Jurkat, Clone E6-1 (cell line): ENCODE measurements around the gene PRR5L. TPM values are rescaled to one million over a fixed set of nuclear protein-coding genes. Genes with fewer than 3 reads are reported as not detected.

Experiments
- DNase-seq: peaks from one replicate; pipeline ENCODE4 v3.0.0-alpha.2; 2011; ENCODE audit warnings: low read depth, low spot score
- H3K4me3 ChIP-seq: 2 replicates; pipeline ENCODE4 v1.5.1; 2011; ENCODE audit warnings: mild to moderate bottlenecking, low read length, control low read depth, moderate library complexity
- polyA plus RNA-seq: library from polyadenylated mRNA; unstranded; fragments of >200 nt; gene quantifications from one replicate; pipeline ENCODE4 v1.2.1, GENCODE V29; 2012; ENCODE audit warnings: missing spikeins; ENCODE audit not compliant: insufficient read length, insufficient read depth

Gene PRR5L, protein sequence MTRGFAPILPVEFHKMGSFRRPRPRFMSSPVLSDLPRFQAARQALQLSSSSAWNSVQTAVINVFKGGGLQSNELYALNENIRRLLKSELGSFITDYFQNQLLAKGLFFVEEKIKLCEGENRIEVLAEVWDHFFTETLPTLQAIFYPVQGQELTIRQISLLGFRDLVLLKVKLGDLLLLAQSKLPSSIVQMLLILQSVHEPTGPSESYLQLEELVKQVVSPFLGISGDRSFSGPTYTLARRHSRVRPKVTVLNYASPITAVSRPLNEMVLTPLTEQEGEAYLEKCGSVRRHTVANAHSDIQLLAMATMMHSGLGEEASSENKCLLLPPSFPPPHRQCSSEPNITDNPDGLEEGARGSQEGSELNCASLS
- not detected for polyA plus RNA-seq

- no peak within 1 kb of the TSS for H3K4me3 ChIP-seq
- no peak for DNase-seq
These were observed at the start of gene PRR5L for GRCh38 chr11:36295926-36296325. PRR5L (plus strand) TSS chr11:36296288; CDS start chr11:36401122, 104,834 bp downstream.

DNA sequence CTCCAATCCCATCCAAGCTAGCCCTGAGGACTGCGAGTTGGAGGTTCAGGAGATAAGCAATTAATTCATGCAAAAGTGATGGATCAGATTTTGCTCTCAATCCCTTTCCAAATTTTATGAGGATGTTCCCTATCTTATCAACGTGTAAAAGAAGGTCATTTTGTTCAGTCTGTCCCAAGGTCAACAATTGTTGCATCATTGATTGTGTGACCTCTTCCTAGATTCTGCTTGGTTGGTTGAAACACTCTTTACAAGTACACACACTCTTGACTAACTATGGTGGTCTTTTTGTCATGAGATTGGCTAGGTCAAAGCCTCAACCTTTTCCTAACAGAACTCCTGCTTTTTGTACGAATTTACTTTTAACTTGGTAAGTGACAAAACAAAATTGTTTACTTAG is 48.6 kb upstream of the PRR5L start:
- no peak for DNase-seq
- H3K4me3 ChIP-seq: no peak overlapping the region

GRCh38 chr11:36248436-36248835 is 47.7 kb upstream of the PRR5L start:
- no peak for DNase-seq
- no peak overlapping the region for H3K4me3 ChIP-seq

- no peak overlapping the region for H3K4me3 ChIP-seq
- no peak for DNase-seq
These were observed 46.8 kb upstream of the PRR5L start for GRCh38 chr11:36249246-36249645.

- no peak overlapping the region for H3K4me3 ChIP-seq
- DNase-seq: no peak
These were observed 44.3 kb upstream of the PRR5L start for GRCh38 chr11:36251823-36252222.

DNA sequence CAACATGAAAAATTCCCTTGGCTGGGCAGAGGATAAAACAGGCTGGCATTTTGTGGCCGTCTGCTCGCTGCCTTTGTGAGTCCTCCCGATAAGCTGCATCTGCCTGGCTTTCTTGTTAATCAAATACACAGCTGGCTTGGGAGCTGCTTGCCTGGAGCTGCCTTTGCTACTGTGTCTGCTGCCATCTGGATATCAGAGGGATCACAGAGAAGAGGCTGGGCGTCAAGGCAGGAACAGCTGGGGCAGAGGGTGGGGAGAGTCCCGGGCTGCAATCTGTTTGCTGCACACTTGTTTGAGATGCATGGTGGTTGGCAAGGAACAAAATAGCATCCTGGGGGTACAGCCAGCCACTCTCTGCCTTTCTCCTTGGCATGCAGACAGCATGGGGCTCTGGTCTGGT is 42.9 kb upstream of the PRR5L start:
- H3K4me3 ChIP-seq: no peak overlapping the region
- DNase-seq: no peak

GRCh38 chr11:36254713-36255112 is 41.4 kb upstream of the PRR5L start:
- no peak overlapping the region for H3K4me3 ChIP-seq
- DNase-seq: no peak

- DNase-seq: no peak
- H3K4me3 ChIP-seq: no peak overlapping the region
These were observed 38.7 kb upstream of the PRR5L start for GRCh38 chr11:36257351-36257750.

GRCh38 chr11:36258730-36259360 is 37.2 kb upstream of the PRR5L start:
- H3K4me3 ChIP-seq: no peak overlapping the region
- peak; percentile 14 for DNase-seq

GRCh38 chr11:36261094-36261493 is 35.0 kb upstream of the PRR5L start:
- no peak for DNase-seq
- no peak overlapping the region for H3K4me3 ChIP-seq

DNA sequence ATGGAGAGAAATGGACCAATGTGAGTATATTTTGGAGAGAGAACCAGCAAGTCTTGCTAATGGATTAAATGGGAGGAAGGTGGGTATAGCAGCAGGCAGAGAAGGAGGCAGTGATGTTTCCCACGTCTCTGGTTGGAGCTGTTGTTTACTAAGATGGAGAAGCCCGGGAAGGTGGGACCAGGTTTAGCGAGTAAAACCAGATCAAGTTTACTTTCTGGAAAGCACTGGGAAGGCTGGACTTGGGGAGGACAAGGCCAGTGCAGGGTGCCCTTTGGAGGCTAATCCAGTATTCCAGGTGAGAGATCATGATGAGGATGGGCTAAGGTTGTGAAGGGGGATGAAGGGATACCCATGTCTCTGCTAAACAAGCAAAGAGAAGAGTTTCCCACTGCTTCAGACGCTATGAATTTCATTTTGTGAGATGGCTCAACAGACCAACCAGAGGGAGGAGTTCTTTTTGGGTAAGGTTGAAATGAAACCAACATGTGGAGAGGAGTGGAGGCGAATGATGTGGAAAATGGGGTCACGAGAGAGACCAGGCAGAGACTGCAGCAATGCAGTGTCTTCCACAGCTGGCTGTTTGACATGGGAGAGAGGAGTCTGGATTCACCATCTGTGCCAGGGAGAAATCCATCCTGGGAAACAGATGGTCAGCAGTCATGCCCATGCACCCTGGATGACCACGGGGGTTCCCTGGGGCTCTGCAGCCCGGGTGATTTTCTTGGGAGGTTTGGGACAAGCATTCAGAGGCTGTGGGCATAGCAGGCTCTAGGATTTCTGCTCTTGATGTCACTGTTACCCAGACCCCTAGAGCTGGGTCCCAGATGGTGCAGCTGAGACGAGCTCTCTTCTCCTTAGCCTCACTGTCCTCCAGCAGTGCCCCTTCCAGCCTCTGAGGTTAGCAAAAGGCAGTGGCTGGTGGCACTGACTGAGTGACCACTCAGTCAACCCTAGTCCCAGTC is 31.8 kb upstream of the PRR5L start:
- DNase-seq: no peak
- H3K4me3 ChIP-seq: no peak overlapping the region

GRCh38 chr11:36264973-36265344 is 31.1 kb upstream of the PRR5L start:
- no peak overlapping the region for H3K4me3 ChIP-seq
- DNase-seq: no peak

DNA sequence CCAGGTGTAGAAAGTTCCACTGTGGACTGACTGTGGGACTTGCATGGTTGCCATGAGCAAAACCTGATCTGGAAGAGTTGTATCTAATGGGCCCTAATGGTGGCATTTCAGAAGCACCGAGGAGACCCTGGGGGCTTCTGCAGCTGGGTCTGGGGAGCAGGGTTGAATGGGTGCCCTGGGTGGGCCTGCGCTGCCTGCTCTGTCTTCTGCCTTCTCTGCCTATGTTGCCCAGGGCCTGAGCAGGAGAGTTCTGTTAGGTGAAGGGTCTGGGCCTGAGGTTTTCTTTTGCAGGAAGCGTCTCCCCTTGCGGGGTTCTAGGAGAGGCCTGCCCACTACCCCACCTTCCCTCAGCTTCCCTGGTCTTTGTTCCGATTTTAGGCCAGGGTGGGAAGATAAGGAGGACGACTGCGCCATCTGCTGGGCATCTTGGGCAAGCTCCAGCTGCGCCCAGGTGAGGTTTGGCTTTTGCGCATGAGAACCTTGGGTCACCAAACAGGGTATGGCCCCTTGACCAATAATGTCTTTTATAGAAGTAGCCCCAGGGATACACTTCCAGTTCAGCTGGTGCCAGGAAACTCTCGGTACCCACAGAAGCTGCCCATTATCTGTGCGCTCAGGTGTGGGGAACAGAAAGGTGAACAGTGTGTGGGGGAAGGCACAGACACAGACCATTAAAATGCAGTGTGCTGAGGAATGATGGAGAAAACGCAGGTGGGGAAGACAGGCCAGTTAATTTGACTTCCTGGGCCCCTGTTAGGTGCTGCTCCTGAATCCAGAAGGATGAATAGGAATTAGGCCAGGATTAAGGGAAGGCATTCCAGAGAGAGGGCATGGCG is 30.1 kb upstream of the PRR5L start:
- DNase-seq: peak; percentile 26

GRCh38 chr11:36266767-36267166 is 29.3 kb upstream of the PRR5L start:
- no peak overlapping the region for H3K4me3 ChIP-seq
- no peak for DNase-seq

More for the DNA sequence above, 30.1 kb upstream of the PRR5L start:
- no peak overlapping the region for H3K4me3 ChIP-seq

DNA sequence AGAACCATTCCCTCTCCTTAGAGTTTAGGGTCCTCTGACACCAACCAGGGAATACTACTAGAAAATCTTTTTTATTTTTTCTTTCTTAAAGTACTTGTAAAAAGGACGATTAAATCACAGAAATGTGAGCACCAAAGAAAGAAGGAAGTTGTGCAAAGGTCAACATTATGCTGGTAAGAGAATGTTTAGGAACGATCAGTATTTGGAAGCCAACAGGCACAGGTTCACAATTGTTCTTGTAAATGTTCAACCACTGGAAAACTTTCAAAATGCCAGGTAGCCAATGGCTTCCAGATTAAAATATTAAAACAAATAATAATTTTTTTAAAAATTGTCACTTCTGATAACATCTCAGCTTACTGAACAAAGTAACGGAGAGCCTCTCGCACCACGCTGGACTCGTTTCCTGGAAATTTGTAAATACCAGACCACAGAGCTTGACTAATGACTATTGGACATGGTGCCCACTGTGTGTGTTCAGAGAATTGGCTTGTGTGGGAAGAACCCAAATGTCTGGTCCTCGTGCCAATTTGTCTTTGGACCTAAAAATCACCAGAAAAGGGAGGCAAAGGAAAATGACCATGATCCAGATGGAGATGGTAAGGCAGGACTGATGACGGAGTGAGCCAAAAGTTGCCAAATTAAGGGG is 27.6 kb upstream of the PRR5L start:
- H3K4me3 ChIP-seq: no peak overlapping the region
- DNase-seq: no peak

- no peak for DNase-seq
- no peak overlapping the region for H3K4me3 ChIP-seq
These were observed 25.4 kb upstream of the PRR5L start for GRCh38 chr11:36270701-36271100.

DNA sequence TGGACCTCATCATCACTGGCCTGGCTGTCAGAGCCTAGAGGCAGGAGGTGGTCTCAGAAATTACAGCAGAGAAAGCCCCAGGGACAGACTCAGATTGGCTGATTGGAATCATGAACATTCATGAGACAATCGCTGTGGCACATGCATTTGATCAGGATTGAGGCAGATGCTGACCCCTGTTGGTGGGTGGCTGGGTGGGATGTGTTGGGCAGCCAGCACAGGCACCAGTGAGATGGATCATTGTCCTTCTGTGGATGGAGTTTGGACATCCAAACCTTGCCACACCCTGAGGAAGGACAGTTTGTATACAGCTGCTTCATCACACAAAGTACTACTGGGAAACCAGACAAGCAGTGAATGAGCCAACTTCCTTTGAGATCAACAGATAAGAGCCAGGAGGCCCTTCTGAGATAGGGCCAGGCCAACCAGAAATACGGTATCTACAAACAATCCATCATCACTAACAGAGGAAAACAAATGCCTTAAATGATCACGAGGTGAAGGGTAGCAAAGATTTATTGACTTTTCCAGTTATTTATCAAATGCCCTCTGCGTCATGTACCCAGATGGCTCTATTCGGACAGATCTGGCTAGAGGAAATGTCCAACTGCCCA is 24.2 kb upstream of the PRR5L start:
- H3K4me3 ChIP-seq: no peak overlapping the region
- DNase-seq: no peak

DNA sequence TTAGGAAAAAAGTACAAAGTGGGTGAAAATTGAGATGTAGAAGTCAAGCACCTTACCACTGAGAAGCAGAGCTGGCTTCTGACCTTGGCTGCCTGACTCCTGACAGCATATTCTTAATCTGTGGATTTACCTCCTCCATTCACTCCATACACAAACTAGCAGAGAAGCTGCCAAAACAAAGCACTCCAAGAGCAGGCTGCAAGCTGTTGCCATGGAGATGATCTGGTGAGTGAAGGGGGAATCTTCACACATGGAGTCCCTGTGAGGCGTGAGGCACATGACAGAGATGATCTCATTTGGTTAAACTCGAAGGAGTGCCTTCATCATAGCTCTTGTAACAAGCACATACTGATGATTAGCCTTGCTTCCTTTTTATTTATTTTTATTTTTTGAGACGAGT is 23.0 kb upstream of the PRR5L start:
- DNase-seq: no peak
- H3K4me3 ChIP-seq: no peak overlapping the region
